Liver (tissue), 9 donors: ENCODE results near the gene PLS1. TPM values are rescaled to one million over a fixed set of nuclear protein-coding genes. Genes with fewer than 3 reads are reported as not detected.

Source experiments
- DNase-seq: peaks from one replicate; pipeline ENCODE4 v3.0.0-alpha.2; 2017; ENCODE audit warnings: low spot score
- H3K27ac ChIP-seq, 2 donors: one replicate each; pipeline ENCODE4 v1.7.0; 2013; ENCODE audit warnings: inconsistent platforms in 2 of 2, low read length in 2 of 2, control low read depth in 1 of 2, low read depth in 1 of 2, mild to moderate bottlenecking in 1 of 2
- H3K27me3 ChIP-seq, 4 donors: one replicate each; pipeline versions ENCODE4 v1.6.1 to v1.7.0; 2013; ENCODE audit warnings: low read length in 3 of 4, inconsistent platforms in 1 of 4, mild to moderate bottlenecking in 1 of 4, moderate library complexity in 1 of 4; ENCODE audit not compliant: control insufficient read depth in 4 of 4, insufficient read depth in 4 of 4
- H3K36me3 ChIP-seq, 4 donors: one replicate each; pipeline versions ENCODE4 v1.6.1 to v1.7.0; 2013; ENCODE audit warnings: low read length in 3 of 4, mild to moderate bottlenecking in 3 of 4, low read depth in 1 of 4, moderate library complexity in 1 of 4; ENCODE audit not compliant: control insufficient read depth in 4 of 4, insufficient read depth in 3 of 4
- H3K4me1 ChIP-seq, 4 donors: one replicate each; pipeline versions ENCODE4 v1.6.1 to v1.7.0; 2013; ENCODE audit warnings: low read length in 3 of 4, mild to moderate bottlenecking in 3 of 4, moderate library complexity in 1 of 4; ENCODE audit not compliant: control insufficient read depth in 4 of 4, insufficient read depth in 4 of 4
- H3K4me3 ChIP-seq, 3 donors: one replicate each; pipeline versions ENCODE4 v1.6.1 to v1.7.0; 2013; ENCODE audit warnings: low read length in 3 of 3, control low read depth in 1 of 3, low read depth in 1 of 3, mild to moderate bottlenecking in 1 of 3
- H3K9ac ChIP-seq, 2 donors: one replicate each; pipeline ENCODE4 v1.7.0; 2013; ENCODE audit warnings: low read length in 2 of 2, mild to moderate bottlenecking in 2 of 2, moderate library complexity in 2 of 2, control low read depth in 1 of 2, low read depth in 1 of 2
- H3K9me3 ChIP-seq, 4 donors: one replicate each; pipeline versions ENCODE4 v1.6.1 to v1.7.0; 2013; ENCODE audit warnings: low read length in 3 of 4; ENCODE audit not compliant: control insufficient read depth in 4 of 4
- ATF3 ChIP-seq: IDR thresholded peaks from 2 replicates; pipeline ENCODE4 v1.6.1; 2016; ENCODE audit warnings: antibody characterized with exemption
- CTCF ChIP-seq: fragments of 150-350 bp; IDR thresholded peaks from 2 replicates; pipeline ENCODE4 v1.5.1; 2017; ENCODE audit warnings: improper control_type of control experiment, low read depth, low read length; ENCODE audit not compliant: missing input control
- EGR1 ChIP-seq, 2 donors: IDR thresholded peaks; 2 replicates each; pipeline ENCODE4 v1.6.1; 2016 to 2018; ENCODE audit warnings: antibody characterized with exemption in 2 of 2, low read depth in 2 of 2
- FOXA1 ChIP-seq: IDR thresholded peaks from 2 replicates; pipeline ENCODE4 v1.6.1; 2016; ENCODE audit warnings: antibody characterized with exemption
- FOXA2 ChIP-seq: IDR thresholded peaks from 2 replicates; pipeline ENCODE4 v1.6.1; 2016; ENCODE audit warnings: antibody characterized with exemption
- GABPA ChIP-seq, 2 donors: IDR thresholded peaks in 1 of 2; conservative IDR thresholded peaks in 1 of 2; 2 replicates each; pipeline ENCODE4 v1.6.1; 2016; ENCODE audit warnings: antibody characterized with exemption in 2 of 2, mild to moderate bottlenecking in 1 of 2, moderate library complexity in 1 of 2
- HNF4A ChIP-seq, 2 donors: conservative IDR thresholded peaks; 2 replicates each; pipeline ENCODE4 v1.6.1; 2016; ENCODE audit warnings: antibody characterized with exemption in 2 of 2, mild to moderate bottlenecking in 2 of 2
- HNF4G ChIP-seq: IDR thresholded peaks from 2 replicates; pipeline ENCODE4 v1.6.1; 2016; ENCODE audit warnings: antibody characterized with exemption
- JUND ChIP-seq, 2 donors: IDR thresholded peaks; 2 replicates each; pipeline ENCODE4 v1.6.1; 2016; ENCODE audit warnings: antibody characterized with exemption in 2 of 2
- MAX ChIP-seq: IDR thresholded peaks from 2 replicates; pipeline ENCODE4 v1.6.1; 2016; ENCODE audit warnings: antibody characterized with exemption
- NR2F2 ChIP-seq: IDR thresholded peaks from 2 replicates; pipeline ENCODE4 v1.6.1; 2016; ENCODE audit warnings: antibody characterized with exemption
- RAD21 ChIP-seq, 2 donors: IDR thresholded peaks; 2 replicates each; pipeline ENCODE4 v1.6.1; 2016; ENCODE audit warnings: antibody characterized with exemption in 2 of 2, mild to moderate bottlenecking in 2 of 2
- REST ChIP-seq: IDR thresholded peaks from 2 replicates; pipeline ENCODE4 v1.6.1; 2016; ENCODE audit warnings: antibody characterized with exemption, mild to moderate bottlenecking
- RXRA ChIP-seq, 2 donors: IDR thresholded peaks; 2 replicates each; pipeline ENCODE4 v1.6.1; 2017 to 2018; ENCODE audit warnings: antibody characterized with exemption in 2 of 2, mild to moderate bottlenecking in 1 of 2
- SP1 ChIP-seq: IDR thresholded peaks from 2 replicates; pipeline ENCODE4 v1.6.1; 2018; ENCODE audit warnings: antibody characterized with exemption, mild to moderate bottlenecking
- TAF1 ChIP-seq: conservative IDR thresholded peaks from 2 replicates; pipeline ENCODE4 v1.6.1; 2016; ENCODE audit warnings: antibody characterized with exemption, mild to moderate bottlenecking
- YY1 ChIP-seq: IDR thresholded peaks from 2 replicates; pipeline ENCODE4 v1.6.1; 2016; ENCODE audit warnings: antibody characterized with exemption, mild to moderate bottlenecking
- ZBTB33 ChIP-seq: IDR thresholded peaks from 2 replicates; pipeline ENCODE4 v1.6.1; 2016; ENCODE audit warnings: antibody characterized with exemption
- WGBS: extraction: QIAGEN DNeasy Blood & Tissue Kit; methylation state at CpG from one replicate; pipeline ENCODE4 v1.1.7; 2013; 5-methylcytosine and 5-hydroxymethylcytosine counted together
- polyA plus RNA-seq, 2 donors: library from polyadenylated mRNA; stranded (reverse) in 1 of 2; unstranded in 1 of 2; fragments of 200-250 nt in 1 of 2; fragments of >200 nt in 1 of 2; fragmentation: Nextera tagmentation in 1 of 2; extraction: Ambion mirVana in 1 of 2; gene quantifications; one replicate each; pipeline versions ENCODE4 v1.2.1 to v1.2.3, GENCODE V29; 2013 to 2015
- total RNA-seq, 2 donors: library from RNA; depleted of rRNA; stranded (reverse); fragments of >200 nt; gene quantifications; one replicate each; pipeline ENCODE4 v1.2.3, GENCODE V29; 2014
- donor health status: healthy.
- donor health status: healthy.
- donor health status: healthy.
- donor health status: healthy.
- donor health status: healthy.

PLS1 gene
- total and polyA plus RNA-seq, 4 donors: 7.2 to 21.9 (median 10.1) TPM

- no peaks in the 10 kb centered on the region for H3K27me3 ChIP-seq
- H3K36me3 ChIP-seq: peaks cover 0 to 3% (median 0%) of the 10 kb centered on the region in 4 donors
- H3K27ac ChIP-seq: no peak overlapping the region
- H3K4me1 ChIP-seq: peaks cover 1 to 20% (median 11%) of the 10 kb centered on the region in 4 donors
- 80% methylated on average over 3 of the region's 3 CpGs for WGBS
- no peak for DNase-seq
- H3K9me3 ChIP-seq: no peaks in the 10 kb centered on the region
- H3K9ac ChIP-seq: no peak overlapping the region
- TF ChIP-seq TAF1 (no peak), EGR1 (IDR thresholded peaks at IDR 0.05; ENCODE audit: low read depth in 2 of 2) (no peak), ATF3 (no peak), RXRA (IDR thresholded peaks at IDR 0.05) (no peak), YY1 (no peak), MAX (no peak), JUND (IDR thresholded peaks at IDR 0.05) (no peak), HNF4A (conservative IDR thresholded peaks at IDR 0.05) (no peak), GABPA (IDR thresholded peaks at IDR 0.05 in 1 of 2, conservative IDR thresholded peaks at IDR 0.05 in 1 of 2) (no peak), NR2F2 (no peak), REST (no peak), CTCF (no peak), RAD21 (IDR thresholded peaks at IDR 0.05) (no peak), ZBTB33 (no peak), SP1 (no peak), HNF4G (no peak), FOXA1 (no peak), FOXA2 (no peak)
- no peak overlapping the region for H3K4me3 ChIP-seq
Measured at GRCh38 chr3:142648950-142649349, 52.8 kb downstream of the PLS1 start.
